Stomach (tissue), 9 donors: Measurements from ENCODE around the gene CDH26. TPM values are rescaled to one million over a fixed set of nuclear protein-coding genes. Genes with fewer than 3 reads are reported as not detected.

ENCODE experiments used
- DNase-seq, 2 donors: peaks; one replicate each; pipeline versions ENCODE4 v3.0.0 to v3.0.0-alpha.2; 2013 to 2019
- H3K27ac ChIP-seq, 5 donors: fragments of 200-600 bp in 4 of 5; sonication (generic) in 4 of 5; one replicate each; pipeline ENCODE4 v1.5.1; 2013 to 2019; ENCODE audit warnings: mild to moderate bottlenecking in 1 of 5, moderate library complexity in 1 of 5
- H3K27me3 ChIP-seq, 3 donors: fragments of 200-600 bp; sonication (generic); one replicate each; pipeline ENCODE4 v1.5.1; 2017 to 2019; ENCODE audit warnings: mixed run types in 1 of 3
- H3K36me3 ChIP-seq, 4 donors: fragments of 200-600 bp; sonication (generic); 1 replicate in 3 of 4; 2 replicates in 1 of 4; pipeline ENCODE4 v1.5.1; 2016 to 2019
- H3K4me1 ChIP-seq, 4 donors: fragments of 200-600 bp; sonication (generic); one replicate each; pipeline ENCODE4 v1.5.1; 2016 to 2019
- H3K4me3 ChIP-seq, 4 donors: fragments of 200-600 bp; sonication (generic) in 3 of 4; one replicate each; pipeline ENCODE4 v1.5.1; 2016 to 2019; ENCODE audit warnings: mild to moderate bottlenecking in 1 of 4
- H3K9me3 ChIP-seq, 4 donors: fragments of 200-600 bp; sonication (generic); one replicate each; pipeline ENCODE4 v1.5.1; 2016 to 2019
- EP300 ChIP-seq: sonication (generic); formaldehyde crosslinking; IDR thresholded peaks from one replicate; pipeline ENCODE4 v1.6.1; 2017; ENCODE audit warnings: antibody characterized with exemption
- POLR2A ChIP-seq, 4 donors: fragments of 450-650 bp; IDR thresholded peaks; one replicate each; pipeline ENCODE4 v1.6.1; 2016; ENCODE audit warnings: antibody characterized with exemption in 4 of 4, control low read depth in 2 of 4, mild to moderate bottlenecking in 1 of 4, moderate library complexity in 1 of 4
- POLR2AphosphoS5 ChIP-seq, 3 donors: sonication (generic); formaldehyde crosslinking; IDR thresholded peaks; one replicate each; pipeline ENCODE4 v1.6.1; 2016; ENCODE audit warnings: antibody characterized with exemption in 3 of 3
- WGBS, 5 donors: extraction: QIAGEN DNeasy Blood & Tissue Kit in 3 of 5; methylation state at CpG; one replicate each; pipeline versions ENCODE4 v1.1.5 to v1.1.7; 2013 to 2018; 5-methylcytosine and 5-hydroxymethylcytosine counted together
- intact Hi-C: fragments of 100-400 bp; cut with DNase I; formaldehyde crosslinking; loops from one replicate; pipeline ENCODE4 v1.15.1; 2023; ENCODE audit warnings: low total_unique reads
- polyA plus RNA-seq, 3 donors: library from polyadenylated mRNA; stranded (reverse); fragments of 200-250 nt; gene quantifications; one replicate each; pipeline ENCODE4 v1.2.3, GENCODE V29; 2013
- total RNA-seq, 5 donors: library from RNA; depleted of rRNA; stranded (reverse); fragments of >200 nt; gene quantifications; one replicate each; pipeline versions ENCODE4 v1.1.0 to v1.2.3, GENCODE V29; 2014 to 2016
- TF ChIP-seq, protein P1 (sequence below), 7 experiments: fragments of 450-650 bp in 4 of 7; fragments of 200-600 bp in 3 of 7; sonication (generic) in 3 of 7; IDR thresholded peaks; one replicate each; pipeline ENCODE4 v1.5.1; 2016 to 2019; ENCODE audit warnings: antibody characterized with exemption in 7 of 7, control low read depth in 2 of 7, mild to moderate bottlenecking in 1 of 7
- donor health status: healthy with polysubstance abuse.
- donor health status: Bipolar disorder and iron deficiency.
- donor health status: healthy.

Gene CDH26
- total and polyA plus RNA-seq, 8 donors: 0.25 to 116 (median 5.8) TPM; not detected in 1

- intact Hi-C loops: no loop called here
- Histone ChIP-seq H3K36me3 (no peaks in the 10 kb centered on the region), H3K4me1 (no peaks in the 10 kb centered on the region), H3K9me3 (peaks cover 0 to 6% (median 0%) of the 10 kb centered on the region in 4 donors), H3K27me3 (no peaks in the 10 kb centered on the region), H3K4me3 (no peak overlapping the region), H3K27ac (no peak overlapping the region)
- no peak for DNase-seq
- 68 to 100% (median 80%) methylated on average over 1 of the region's 1 CpG for WGBS, 5 donors
- TF ChIP-seq, protein P1, sequence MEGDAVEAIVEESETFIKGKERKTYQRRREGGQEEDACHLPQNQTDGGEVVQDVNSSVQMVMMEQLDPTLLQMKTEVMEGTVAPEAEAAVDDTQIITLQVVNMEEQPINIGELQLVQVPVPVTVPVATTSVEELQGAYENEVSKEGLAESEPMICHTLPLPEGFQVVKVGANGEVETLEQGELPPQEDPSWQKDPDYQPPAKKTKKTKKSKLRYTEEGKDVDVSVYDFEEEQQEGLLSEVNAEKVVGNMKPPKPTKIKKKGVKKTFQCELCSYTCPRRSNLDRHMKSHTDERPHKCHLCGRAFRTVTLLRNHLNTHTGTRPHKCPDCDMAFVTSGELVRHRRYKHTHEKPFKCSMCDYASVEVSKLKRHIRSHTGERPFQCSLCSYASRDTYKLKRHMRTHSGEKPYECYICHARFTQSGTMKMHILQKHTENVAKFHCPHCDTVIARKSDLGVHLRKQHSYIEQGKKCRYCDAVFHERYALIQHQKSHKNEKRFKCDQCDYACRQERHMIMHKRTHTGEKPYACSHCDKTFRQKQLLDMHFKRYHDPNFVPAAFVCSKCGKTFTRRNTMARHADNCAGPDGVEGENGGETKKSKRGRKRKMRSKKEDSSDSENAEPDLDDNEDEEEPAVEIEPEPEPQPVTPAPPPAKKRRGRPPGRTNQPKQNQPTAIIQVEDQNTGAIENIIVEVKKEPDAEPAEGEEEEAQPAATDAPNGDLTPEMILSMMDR (IDR thresholded peaks at IDR 0.05): no peak
- TF ChIP-seq EP300: no peak
- no peak for TF ChIP-seq POLR2A (IDR thresholded peaks at IDR 0.05)
- no peak for TF ChIP-seq POLR2AphosphoS5 (IDR thresholded peaks at IDR 0.05)
Observed at GRCh38 chr20:60022849-60023248, 64.6 kb downstream of the CDH26 start.

GRCh38 chr20:60024245-60024644 is 66.0 kb downstream of the CDH26 start:
- H3K4me3 ChIP-seq: no peak overlapping the region
- H3K4me1 ChIP-seq: no peaks in the 10 kb centered on the region
- intact Hi-C loops: no loop called here
- H3K27ac ChIP-seq: no peak overlapping the region
- no peaks in the 10 kb centered on the region for H3K9me3 ChIP-seq
- H3K36me3 ChIP-seq: no peaks in the 10 kb centered on the region
- no peak for DNase-seq
- WGBS, 5 donors: 58 to 77% (median 58%) methylated on average over 3 of the region's 3 CpGs
- H3K27me3 ChIP-seq: no peaks in the 10 kb centered on the region
- TF ChIP-seq, protein P1 (IDR thresholded peaks at IDR 0.05): no peak
- TF ChIP-seq EP300: no peak
- no peak for TF ChIP-seq POLR2A (IDR thresholded peaks at IDR 0.05)
- TF ChIP-seq POLR2AphosphoS5 (IDR thresholded peaks at IDR 0.05): no peak

DNA sequence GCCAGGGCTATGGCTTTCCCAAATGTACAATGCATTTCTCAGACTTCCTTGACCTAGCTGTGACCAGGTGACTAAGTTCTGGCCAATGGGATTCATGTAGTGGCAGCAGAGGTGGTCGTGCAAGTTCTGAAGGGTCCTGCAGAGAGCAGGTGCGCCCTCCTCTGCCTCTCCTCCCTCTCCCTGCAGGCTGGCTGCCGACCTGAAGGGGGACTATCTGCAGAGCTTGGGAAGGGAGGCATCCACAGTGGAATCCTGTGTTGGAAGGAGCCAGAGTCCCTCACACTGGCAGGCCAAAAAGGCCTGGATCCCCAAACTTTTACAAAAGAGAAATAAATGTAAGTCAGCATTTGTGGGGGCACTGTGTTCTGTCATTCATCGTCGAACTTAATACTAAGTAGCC is 66.6 kb downstream of the CDH26 start:
- WGBS, 5 donors: 75 to 87% (median 77%) methylated on average over 5 of the region's 5 CpGs
- intact Hi-C loops: no loop called here
- H3K27ac ChIP-seq: no peak overlapping the region
- DNase-seq: no peak
- H3K27me3 ChIP-seq: no peaks in the 10 kb centered on the region
- H3K36me3 ChIP-seq: no peaks in the 10 kb centered on the region
- H3K4me1 ChIP-seq: no peaks in the 10 kb centered on the region
- H3K9me3 ChIP-seq: no peaks in the 10 kb centered on the region
- TF ChIP-seq POLR2AphosphoS5 (IDR thresholded peaks at IDR 0.05) (no peak), EP300 (no peak), POLR2A (IDR thresholded peaks at IDR 0.05) (no peak)
- TF ChIP-seq, protein P1 (IDR thresholded peaks at IDR 0.05): no peak
- H3K4me3 ChIP-seq: no peak overlapping the region

GRCh38 chr20:60026010-60026409 is 67.8 kb downstream of the CDH26 start:
- H3K9me3 ChIP-seq: no peaks in the 10 kb centered on the region
- H3K4me1 ChIP-seq: no peaks in the 10 kb centered on the region
- DNase-seq: no peak
- H3K36me3 ChIP-seq: no peaks in the 10 kb centered on the region
- no peak for TF ChIP-seq EP300
- no peak for TF ChIP-seq POLR2AphosphoS5 (IDR thresholded peaks at IDR 0.05)
- TF ChIP-seq, protein P1 (IDR thresholded peaks at IDR 0.05): no peak
- no peak for TF ChIP-seq POLR2A (IDR thresholded peaks at IDR 0.05)
- H3K27ac ChIP-seq: no peak overlapping the region
- 75 to 87% (median 80%) methylated on average over 4 of the region's 4 CpGs for WGBS, 5 donors
- intact Hi-C loops: no loop called here
- no peaks in the 10 kb centered on the region for H3K27me3 ChIP-seq
- H3K4me3 ChIP-seq: no peak overlapping the region
